GM10266 (cell line): Measurements from ENCODE around the gene GPBP1L1.
"Not testable (repeated sequence)": the region's sequence is repeated elsewhere in the genome, so short reads cannot be mapped to it uniquely, and the experiment has no call there.

Experiments
- DNase-seq: peaks from one replicate; pipeline ENCODE4 v3.0.0; 2012; ENCODE audit errors: extremely low spot score
- TF ChIP-seq, protein P1 (sequence below): IDR thresholded peaks from 2 replicates; pipeline ENCODE4 v1.5.1; 2012; ENCODE audit warnings: mild to moderate bottlenecking, low read depth; ENCODE audit not compliant: control insufficient read depth, insufficient read depth; ENCODE audit errors: missing control alignments

Gene GPBP1L1

DNA sequence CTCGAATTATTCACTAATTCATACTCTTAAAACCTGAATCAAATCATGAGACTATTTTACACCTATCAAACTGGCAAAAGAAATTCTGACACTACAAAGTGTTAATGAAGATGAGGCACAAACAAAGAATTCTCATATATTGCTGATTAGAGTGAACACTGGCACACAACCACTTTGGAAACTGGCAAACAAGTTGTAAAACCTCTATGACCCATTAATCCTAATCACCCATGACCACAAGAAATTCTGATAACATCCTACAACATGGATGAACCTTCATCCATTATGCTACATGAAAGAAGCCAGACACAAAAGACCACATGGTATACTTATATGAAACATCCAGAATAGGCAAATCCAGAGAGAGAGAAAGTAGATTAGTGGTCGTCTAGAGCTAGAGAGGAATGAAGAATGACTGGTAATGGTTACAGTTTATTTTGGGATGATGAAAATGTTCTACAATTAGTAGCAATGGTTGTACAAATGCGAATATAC lies 8.5 kb downstream of the GPBP1L1 start:
- no peak for DNase-seq

GRCh38 chr1:45676553-45676952 lies 9.8 kb downstream of the GPBP1L1 start:
- not testable (repeated sequence) for DNase-seq

More for the DNA sequence above, 8.5 kb downstream of the GPBP1L1 start:
- TF ChIP-seq, protein P1, sequence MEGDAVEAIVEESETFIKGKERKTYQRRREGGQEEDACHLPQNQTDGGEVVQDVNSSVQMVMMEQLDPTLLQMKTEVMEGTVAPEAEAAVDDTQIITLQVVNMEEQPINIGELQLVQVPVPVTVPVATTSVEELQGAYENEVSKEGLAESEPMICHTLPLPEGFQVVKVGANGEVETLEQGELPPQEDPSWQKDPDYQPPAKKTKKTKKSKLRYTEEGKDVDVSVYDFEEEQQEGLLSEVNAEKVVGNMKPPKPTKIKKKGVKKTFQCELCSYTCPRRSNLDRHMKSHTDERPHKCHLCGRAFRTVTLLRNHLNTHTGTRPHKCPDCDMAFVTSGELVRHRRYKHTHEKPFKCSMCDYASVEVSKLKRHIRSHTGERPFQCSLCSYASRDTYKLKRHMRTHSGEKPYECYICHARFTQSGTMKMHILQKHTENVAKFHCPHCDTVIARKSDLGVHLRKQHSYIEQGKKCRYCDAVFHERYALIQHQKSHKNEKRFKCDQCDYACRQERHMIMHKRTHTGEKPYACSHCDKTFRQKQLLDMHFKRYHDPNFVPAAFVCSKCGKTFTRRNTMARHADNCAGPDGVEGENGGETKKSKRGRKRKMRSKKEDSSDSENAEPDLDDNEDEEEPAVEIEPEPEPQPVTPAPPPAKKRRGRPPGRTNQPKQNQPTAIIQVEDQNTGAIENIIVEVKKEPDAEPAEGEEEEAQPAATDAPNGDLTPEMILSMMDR, result no peak

GRCh38 chr1:45674478-45674877 lies 11.9 kb downstream of the GPBP1L1 start:
- no peak for DNase-seq
- TF ChIP-seq, protein P1, result no peak

DNA sequence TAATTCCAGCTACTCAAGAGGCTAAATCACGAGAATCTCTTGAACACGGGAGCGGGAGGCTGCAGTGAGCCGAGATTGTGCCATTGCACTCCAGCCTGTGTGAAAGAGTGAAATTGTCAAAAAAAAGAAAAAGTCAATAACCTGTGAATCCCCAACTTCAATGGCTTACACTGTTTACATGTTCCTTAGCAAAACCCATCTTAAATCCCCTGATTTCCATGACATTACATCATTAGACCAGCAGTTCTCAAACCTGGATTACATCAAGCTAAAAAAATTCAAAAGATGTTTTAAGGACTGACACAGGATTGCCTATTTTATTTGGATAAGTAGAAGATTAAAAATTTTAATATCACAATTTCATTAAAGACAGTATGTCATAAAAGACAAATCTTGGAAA lies 12.4 kb downstream of the GPBP1L1 start:
- TF ChIP-seq, protein P1, result no peak
- no peak for DNase-seq

DNA sequence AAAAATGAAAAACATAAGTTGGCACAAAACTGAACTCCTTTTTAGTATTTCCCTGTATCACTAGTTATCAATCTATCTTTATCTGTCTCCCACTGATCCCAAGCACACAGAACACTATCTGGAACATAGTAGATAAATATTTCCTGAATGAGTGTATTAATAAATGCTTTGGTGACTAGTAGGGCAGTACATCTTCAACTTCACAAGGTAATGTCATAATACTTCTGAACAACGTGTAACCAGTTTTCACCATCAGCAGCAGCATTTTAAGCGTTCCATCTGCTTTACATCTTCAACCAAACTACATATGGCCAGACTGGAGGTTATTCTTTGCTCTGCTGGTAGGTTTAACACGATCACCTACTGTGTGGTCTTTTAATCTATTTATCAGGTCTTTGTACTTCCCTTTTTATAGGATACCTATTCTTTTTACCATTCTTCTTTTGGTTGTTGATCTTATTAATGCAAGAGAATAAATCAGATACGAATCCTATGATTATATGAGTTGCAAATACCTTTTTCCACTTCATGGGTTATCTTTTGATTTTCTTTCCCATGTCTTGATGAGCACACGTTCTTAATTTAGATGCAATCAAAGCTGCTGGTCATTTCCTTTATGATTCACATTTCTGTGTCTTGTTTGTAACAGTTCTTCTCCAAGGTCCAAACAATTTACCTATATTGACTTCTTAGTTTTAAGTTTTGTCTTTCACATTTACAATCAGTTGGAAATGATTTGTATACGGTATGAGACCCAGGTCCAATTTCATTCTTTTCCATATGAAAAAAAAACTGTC lies 16.3 kb downstream of the GPBP1L1 start:
- TF ChIP-seq, protein P1, result no peak
- DNase-seq, result no peak

DNA sequence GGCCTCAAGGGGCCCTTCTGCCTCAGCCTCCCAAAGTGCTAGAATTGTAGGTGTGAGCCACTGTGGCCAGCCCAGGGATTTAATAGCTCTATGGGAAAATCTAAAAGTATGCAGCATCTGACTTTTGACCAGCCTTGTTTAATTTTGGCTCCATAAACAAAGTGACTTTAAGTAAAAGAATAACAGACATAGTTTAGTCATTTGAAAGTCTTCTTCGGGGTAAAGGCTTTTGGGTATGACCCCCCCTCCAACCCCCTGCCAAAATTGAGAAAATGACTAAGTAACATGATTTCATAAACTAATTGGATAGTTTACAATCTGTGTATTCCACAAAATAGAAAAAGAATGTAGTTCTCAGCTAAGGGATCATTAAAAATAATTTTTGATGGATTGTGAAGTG lies 17.0 kb downstream of the GPBP1L1 start:
- no peak for DNase-seq
- TF ChIP-seq, protein P1, result no peak

DNA sequence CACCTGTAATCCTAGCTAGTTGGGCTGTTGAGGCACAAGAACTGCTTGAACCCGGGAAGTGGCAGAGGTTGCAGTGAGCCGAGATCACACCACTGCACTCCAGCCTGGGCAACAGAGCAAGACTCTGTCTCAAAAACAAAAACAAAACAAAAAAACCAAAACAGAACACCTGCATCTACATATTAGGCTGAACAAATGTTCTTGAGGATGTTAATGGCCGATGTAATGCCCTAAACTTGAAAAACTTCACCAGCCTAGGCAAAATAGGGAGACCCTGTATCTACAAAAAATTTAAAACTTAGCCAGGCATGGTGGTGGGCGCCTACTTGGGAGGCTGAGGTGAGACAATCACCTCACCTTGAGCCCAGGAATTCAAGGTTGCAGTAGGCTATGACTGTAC lies 17.8 kb downstream of the GPBP1L1 start:
- DNase-seq, result no peak
- TF ChIP-seq, protein P1, result no peak
